GM18907 (cell line): ENCODE data around the gene RAB20.

Experiments
- ATAC-seq: cut with Tn5 transposase; IDR thresholded peaks from one replicate; pipeline ENCODE4 v1.9.1; 2021; ENCODE audit warnings: mild to moderate bottlenecking, moderate library complexity; ENCODE audit not compliant: unreplicated experiment

RAB20 gene

DNA sequence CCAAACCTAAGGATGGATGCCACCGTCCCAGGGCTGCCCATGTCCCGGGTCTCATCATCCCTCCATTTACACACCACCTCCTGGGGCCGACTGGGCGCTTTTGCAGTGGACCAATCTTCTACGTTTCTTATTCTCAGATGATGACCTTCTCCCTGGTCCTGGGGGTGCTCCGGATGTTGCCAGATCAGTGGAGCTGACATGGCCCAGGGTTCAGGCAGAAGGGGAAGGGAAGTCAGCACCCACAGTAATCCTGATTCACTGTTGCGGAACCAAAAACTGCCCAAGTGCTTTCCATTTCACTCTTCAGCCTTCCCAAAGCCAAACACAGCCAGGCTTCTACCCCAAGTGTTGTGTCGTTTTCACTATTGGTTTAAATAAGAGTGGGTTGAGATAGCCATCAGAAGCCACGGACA is 29.8 kb downstream of the RAB20 start:
- ATAC-seq = no peak

DNA sequence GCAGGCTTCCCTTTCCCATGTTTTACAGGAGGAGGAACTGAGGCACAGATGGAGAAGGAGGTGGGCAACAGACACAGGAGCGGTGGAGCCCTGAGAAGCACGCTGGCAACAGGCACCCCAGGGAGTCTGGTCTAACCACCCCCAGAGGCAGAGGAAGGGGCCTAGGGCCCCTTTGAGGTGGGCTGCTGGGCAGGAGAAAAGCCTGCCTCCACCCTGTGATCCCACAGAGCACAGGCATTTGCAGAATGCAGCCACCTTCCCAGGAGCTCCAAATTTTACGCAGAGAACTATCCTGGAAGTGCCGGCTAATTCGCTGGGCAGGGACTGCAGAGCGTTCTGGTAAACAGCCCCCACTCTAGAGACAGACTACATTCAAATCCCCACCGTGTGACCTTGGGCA is 30.4 kb downstream of the RAB20 start:
- ATAC-seq = no peak

DNA sequence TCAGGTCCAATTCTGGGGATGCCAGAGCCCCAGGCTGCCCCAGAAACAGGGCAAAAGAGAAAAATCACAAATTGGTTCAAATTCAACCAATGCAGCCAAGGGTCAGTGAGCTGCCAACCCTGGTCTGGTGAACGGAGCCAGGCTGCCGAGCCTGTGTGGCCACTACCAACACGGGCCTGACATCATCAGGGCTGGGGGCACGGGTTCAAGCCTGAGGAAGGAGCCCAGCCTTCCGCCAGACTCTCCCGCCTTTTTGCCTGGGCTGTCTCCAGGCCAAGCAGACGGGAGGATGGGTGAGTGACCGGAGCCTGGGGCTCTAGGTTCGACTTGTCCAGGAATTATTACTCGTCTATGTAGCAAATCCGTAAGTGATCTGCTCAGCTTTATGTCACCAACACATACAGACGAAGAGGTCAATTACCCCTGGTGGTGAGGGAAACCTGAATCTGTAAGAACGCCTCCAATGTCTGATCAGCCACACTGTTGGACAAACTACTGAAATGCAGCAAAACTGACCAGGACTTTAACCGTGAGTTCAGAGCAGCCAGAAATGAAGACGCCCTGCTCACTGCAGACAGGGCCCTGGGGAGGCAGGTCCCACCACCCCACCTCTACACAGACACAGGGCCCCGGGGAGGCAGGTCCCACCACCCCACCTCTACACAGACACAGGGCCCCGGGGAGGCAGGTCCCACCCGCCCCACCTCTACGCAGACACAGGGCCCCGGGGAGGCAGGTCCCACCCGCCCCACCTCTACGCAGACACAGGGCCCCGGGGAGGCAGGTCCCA is 31.8 kb downstream of the RAB20 start:
- ATAC-seq = no peak

DNA sequence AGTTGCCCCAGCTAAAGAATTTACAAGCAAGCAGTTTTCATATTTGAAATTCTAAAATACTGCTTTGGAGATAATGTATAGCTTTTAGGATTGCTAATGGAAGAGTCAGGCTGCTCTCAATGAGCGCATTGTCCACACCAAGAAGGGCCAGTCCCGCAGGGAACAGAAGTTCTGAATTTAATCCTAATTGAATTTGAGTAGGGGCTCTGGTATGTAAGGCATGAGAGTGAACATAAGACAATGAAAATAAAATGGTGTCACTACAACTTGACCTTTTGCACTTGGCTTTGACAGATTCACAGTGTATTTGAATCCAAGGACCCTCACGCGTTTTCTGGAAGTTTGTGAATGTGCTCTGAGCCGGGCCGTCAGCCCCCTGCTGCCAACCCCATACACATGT is 32.6 kb downstream of the RAB20 start:
- ATAC-seq = no peak

DNA sequence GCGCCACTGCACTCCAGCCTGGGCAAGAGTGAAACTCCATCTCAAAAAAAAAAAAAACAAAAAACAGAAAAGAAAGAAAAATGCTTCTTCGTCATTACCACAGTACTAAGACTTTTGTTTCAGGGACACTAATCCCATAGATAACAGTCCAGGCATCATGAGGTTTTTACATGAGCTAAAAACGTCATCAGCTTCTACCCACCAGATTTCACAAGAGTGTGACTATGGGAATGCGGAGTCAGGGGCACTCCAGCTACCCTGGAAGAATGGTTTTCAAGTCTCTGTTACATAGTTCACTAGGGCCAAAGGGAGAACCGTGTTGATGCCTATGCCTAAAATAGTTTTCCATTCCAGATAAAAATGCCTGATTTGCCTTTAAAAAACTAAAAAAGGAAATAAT is 33.2 kb downstream of the RAB20 start:
- ATAC-seq = no peak

DNA sequence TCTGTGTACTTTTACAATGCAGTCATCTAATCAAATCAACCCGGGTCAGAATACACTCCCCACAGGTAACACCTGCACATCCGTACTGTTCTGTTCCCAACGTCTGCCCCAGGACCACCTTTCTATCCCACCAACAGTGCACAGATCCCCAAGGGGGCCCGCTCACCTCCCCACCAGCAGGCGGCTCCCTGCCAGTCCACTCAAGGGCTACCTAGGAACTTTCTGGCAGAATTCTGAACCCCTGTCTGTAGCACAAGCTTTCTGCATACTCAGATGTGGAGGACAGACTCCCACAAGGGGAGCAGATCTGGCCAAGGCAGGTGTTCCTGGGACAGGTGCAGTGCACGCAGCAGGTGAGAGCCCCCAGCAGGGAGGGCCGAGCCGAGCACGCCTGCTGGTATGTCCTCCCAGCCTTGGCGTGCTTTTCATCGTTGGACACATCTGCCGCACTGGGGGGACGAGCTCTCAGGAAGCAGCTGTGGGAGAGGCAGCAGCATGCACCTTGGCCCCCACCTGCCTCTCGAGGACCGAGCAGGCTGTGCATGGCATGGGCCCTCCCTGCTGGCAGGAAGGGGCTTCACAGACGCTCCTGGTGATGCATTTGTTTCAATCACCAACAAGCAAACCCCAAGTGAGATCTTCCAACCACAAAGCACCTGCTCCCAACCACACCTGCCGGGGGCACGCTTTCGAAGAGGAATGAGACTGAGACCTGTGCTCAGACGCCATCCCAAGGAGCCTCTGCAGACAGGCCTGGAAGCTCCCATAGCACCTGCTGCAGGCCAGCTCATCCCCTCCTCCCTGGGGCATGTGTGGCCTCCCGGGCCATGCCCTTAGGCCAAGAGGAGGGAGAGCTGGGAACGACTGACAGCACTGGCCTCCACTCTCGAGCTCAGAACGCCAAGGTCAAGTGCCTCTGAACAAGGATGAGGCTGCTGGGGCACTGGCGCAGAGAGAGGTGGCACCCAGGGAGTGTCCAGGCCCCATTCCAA is 35.9 kb downstream of the RAB20 start:
- ATAC-seq = peak; percentile 92

DNA sequence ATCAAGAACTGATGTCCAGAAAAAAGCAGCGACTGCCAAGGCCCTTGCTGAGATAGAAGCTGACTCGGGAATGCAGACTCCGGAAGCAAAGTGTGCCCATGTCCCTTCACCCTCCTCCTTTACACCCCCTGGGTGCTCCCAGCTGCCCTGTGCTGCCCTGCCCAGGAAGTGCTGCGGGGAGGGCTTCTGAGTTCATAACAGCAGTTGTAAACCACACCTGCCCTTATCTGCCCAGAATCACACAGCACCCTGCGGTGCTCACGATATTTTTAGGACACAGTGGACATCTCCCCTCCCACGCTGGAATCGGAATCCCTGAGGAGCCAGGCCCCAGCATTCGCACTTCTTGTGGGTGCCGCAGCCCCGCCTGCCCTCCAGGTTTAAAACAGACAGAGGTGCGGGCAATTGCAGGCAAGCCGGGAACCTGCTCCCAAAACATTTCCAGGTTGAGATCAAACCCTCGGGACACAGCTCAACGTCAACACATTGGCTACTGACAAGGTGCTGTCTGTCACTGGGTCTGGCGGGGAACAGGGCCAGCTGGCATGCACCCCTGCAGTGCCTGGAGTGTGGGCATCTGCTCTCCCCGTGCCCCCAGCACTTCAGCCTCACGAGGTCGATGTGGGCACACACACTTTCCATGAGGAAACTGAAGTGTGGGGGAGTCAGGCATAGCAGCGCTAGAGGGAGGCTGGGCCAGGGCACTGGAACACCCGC is 36.8 kb downstream of the RAB20 start:
- peak; percentile 35 for ATAC-seq

DNA sequence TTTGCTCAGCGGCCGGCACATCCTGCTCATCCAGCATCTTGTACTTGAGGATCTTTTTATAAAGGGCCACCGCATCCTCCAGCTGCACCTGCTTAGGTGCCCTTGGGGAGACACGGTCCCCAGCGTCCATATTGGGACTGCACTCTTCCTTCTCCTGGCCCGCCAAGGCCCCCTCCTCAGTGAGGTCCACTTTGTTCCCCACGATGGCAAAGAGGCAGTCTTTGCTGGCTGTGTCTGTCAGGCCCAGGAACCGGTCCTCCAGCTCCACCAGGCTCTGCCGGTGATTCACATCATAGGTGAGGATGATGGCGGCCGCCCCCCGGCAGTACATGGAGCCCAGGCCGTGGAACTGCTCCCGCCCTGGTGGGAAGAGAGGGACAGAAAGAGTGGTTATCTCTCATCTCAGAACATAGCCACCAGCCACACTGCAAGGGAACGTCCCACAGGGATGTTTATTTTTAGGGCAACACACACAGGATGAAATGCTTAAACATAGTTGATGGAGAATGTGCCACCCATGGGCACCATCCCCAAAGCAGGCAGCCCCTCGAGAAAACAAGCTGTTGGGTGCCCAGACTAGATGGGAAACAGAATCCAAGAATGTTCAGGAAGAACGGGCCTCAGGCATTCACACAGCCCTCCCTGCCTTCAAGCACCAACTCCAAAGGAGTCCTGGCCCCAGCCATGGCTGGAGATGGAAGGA is 37.5 kb downstream of the RAB20 start:
- ATAC-seq = no peak

DNA sequence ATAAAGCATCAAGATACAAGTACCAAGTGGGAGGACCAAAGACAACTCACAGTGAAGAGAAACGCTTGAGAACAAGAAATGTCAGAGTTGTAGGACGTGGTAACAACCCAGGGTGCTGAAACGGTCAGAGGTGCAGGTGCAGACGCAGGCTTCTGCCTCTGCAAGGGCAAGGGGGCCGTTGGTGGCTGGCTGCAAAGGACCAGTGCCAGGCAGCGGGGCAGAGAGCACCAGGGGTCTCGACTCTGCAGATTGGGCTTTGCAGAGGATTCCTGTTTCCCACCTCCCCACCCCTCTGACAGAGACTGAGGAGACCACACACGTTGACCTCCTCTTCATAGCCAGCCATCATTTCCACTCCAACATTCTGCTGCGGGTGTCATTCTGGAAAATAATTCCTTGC is 38.3 kb downstream of the RAB20 start:
- ATAC-seq = no peak

DNA sequence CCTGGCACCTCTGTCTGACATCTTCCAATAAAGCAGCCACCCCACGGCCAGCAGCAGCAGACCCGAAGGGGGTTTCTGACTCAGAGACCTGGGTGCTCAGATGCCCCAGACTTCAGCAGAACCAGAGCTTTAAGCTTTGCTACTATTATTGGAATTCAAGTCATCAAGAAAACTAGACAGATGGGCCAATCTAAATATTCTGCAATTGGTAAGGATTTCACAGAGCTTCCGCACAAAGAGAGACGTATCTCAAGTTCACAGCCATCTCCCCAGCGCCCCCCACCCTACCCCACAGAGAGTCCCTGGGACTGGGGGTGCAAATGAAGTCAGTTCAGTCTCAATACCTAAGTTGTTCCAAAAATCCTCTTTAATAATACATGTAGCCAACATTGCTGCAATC is 38.8 kb downstream of the RAB20 start:
- ATAC-seq = no peak

DNA sequence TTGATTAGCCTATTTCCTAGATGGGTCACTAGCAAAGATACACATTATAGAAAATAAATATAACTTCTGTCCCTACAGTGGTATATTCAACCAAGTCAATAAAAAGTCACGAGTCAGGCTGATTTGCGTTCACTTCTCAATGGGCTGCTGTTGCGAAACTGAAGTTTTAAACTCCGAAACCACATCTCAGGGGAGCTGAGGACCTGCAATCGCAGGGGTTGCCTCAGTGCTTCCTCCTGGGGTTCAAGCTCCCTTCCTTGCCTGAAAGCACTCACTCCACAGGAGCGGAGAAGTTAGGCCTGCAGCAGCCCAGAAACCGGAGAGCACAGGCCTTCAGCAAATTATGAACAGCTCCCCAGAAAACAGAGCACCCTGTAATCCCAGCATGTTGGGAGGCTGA is 39.6 kb downstream of the RAB20 start:
- ATAC-seq = no peak

DNA sequence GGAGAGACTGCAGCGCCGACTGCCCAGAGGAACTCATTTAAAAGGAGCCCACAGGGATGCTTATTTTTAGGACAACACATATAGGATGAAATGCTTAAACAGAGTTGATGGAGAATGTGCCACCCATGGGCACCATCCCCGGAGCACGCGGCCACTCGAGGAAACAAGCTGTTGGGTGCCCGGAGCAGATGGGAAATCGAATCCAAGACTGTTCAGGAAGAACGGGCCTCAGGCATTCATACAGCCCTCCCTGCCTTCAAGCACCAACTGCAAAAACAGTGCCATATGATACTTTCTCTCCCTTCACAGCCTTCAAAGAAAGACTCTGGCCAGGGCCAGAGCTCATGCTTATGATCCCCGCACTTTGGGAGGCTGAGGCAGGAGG is 40.2 kb downstream of the RAB20 start:
- ATAC-seq = no peak

DNA sequence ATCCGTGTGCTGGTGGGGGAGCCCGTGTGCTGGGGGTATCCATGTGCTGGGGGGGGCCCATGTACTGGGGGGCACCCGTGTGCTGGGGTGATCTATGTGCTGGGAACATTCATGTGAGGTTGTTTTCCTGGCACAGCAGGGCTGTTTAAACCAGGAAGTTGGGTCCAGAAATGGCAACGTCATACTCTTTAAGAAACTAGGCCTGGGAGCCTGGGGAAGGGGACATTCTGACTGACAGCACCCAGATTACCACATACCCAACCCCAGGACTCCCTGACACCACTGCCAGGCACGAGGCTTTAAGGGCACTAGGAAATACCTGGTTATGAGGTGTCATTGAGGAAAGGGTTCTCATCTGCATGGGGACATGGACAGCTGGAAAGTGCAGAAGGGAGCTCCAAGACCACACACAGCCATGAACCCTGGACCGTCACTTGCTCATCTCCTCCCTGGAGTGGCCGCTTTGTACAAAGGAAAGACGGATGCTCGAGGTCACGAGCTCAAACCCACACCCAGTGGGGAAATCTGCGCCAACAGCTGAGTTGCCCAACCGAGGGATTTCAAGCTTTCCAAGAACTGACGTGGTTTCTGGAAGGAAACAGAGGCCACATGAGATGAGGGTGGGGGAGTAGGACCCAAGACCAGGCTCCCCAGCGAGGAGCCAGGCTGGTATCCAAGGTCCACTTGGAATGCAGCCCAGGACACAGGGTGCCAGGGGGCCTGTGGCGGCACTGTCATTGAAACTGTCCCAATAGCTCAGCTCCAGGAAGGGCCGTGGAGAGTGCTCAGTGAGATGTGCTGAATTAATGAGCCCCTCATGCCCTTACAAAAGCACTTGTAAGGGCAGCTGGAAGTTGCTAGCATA is 40.9 kb downstream of the RAB20 start:
- no peak for ATAC-seq

DNA sequence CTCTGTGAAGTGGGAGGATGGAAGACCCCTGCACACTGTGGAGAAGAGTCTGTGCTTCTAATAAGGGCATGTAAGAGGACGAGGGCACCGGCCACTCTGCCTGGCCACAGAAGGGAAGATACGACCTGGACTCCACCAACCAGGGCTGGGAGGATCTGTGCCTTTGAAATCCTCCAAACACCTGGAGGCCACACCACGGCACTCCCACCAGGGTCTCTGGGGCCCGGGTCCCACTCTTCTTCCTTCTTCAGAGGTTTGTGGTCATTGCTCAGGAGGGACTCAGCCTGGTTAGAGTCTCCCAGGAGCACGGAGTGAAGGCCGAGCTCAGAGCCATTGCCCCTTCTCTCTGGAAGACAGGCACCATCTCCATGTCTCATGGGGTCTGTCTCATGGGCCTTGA is 42.0 kb downstream of the RAB20 start:
- ATAC-seq = no peak

DNA sequence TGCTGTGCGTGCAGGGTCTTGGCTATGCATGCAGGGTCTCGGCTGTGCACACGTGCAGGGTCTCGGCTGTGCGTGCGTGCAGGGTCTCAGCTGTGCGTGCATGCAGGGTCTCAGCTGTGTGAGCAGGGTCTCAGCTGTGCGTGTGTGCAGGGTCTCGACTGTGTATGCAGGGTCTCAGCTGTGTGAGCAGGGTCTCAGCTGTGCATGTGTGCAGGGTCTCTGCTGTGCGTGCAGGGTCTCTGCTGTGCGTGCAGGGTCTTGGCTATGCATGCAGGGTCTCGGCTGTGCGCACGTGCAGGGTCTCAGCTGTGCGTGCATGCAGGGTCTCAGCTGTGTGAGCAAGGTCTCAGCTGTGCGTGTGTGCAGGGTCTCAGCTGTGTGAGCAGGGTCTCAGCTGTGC is 42.5 kb downstream of the RAB20 start:
- no peak for ATAC-seq

DNA sequence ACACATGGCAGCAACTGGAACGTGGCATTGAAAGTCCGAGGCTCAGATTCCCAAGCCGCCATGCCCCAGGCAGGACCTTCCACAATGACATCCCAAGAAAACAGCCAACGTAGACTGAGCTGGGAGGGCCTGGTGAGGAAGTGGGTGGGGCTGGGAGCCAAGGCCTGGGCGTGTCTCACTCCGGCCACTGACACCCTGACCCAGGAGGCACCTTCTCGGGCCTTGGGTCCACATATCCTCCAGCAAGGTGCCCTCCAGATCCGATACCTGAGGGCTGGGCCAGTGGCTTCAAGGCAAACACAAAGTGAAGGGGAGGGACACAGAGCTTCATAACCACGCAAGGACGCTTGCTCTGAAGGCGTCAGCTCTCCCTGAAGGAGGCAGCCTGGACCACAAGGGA is 43.0 kb downstream of the RAB20 start:
- no peak for ATAC-seq

DNA sequence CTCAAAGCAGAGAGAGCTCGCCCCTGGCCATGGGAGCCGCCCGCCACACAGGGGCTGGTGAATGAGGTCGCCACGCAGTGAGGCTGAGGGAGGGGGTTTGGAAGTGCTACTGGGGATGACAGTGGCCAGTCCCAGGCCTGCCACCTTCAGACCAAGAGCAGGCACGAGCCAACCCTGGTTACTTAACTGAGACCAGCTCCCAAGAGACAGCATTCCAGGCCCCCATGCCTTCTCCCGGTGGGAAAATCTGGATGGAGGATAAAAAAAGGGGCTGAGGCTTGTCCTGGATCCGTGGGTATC is 43.3 kb downstream of the RAB20 start:
- no peak for ATAC-seq

DNA sequence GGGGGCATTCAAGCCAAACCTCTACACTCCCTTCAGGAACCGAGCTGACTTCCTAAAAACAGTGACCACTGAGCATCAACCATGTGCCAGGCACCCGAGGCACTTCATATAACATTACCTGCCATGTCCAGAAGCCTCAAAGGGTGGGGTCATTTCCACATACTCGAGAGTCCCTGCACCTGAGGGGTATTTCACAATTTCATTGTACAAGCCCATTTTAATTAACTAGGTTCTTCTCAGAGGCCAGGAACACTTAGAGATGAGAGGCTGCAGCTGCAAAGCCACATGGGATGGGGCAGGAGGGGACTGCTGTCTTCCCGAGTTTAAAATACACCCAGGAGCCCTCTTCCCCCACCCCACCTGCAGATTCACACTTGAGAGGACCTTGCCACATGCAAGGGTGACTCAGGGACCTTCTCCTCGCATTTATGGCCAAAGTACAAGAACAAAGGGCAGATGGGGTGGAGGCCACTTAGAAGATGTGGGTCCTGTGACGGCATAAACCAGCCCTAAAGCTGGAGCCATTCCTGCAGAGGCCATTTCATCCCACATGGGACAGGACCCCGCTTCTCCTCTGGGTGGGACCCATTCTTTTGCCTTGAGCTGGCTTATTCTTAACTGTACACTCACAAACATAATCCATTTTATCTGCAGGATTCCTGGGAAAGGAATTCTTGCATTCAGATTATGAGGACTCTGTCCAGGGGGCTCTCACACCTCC is 43.9 kb downstream of the RAB20 start:
- no peak for ATAC-seq

DNA sequence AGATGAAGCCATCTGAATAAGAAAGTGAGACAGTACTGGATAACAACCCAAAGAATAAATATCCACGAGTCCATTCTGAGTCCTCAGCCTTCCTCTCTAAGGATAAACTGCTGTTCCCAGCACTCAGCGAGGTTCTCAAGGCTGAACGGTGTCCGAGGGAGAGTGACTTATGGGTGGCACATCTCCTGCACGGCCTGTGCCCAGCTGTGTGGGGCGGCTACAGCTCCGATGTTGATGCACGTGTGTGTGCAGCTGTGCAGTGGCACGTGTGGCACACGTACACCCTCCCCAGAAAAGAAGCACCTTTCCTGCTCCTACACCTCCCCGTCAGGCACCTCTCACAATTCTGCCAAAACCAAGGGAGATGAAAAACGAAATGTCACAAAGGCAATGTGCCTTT is 45.0 kb downstream of the RAB20 start:
- ATAC-seq = no peak
